HepG2 (cell line): Measurements from ENCODE around the gene PNPLA8. TPM values are rescaled to one million over a fixed set of nuclear protein-coding genes. Genes with fewer than 3 reads are reported as not detected.

ENCODE experiments used
- ATAC-seq: fragments of 200-7000 bp; cut with Tn5 transposase; 3 replicates; pipeline ENCODE4 v1.9.1; 2020; ENCODE audit warnings: mild to moderate bottlenecking, moderate library complexity
- BruUV-seq: library from RNA; stranded (reverse); fragments of 400-500 nt; replicated peaks from 2 replicates; lab custom pipeline; 2021; lab: Mats Ljungman, UMichigan
- CTCF ChIA-PET: fragments of 300-600 bp; formaldehyde crosslinking; extraction: SDS; loops from one replicate; lab custom pipeline; 2021; ENCODE audit warnings: low total read pairs, inconsistent platforms, low intra/inter-chr PET ratio; lab: Yijun Ruan, JAX
- POLR2A ChIA-PET: fragments of 350-600 bp; sonication (Branson Sonifier 250); formaldehyde crosslinking; loops from one replicate; lab custom pipeline; 2020; ENCODE audit warnings: antibody characterized with exemption, inconsistent platforms; lab: Yijun Ruan, JAX
- DNase-seq: peaks from one replicate; pipeline ENCODE4 v3.0.0-alpha.2; 2015; ENCODE audit warnings: low spot score
- FAIRE-seq: peaks from 3 replicates; lab custom pipeline; 2011; peaks lifted over from hg19 to GRCh38; lab: Jason Lieb, UNC
- H2AFZ ChIP-seq: one replicate; pipeline ENCODE4 v1.6.1; 2011; ENCODE audit warnings: low read length, inconsistent platforms
- H3K27ac ChIP-seq: fragments of 300-600 bp; 3 replicates; pipeline ENCODE4 v1.8.0; 2011; ENCODE audit warnings: mixed run types, mild to moderate bottlenecking, mixed read lengths, low read length, inconsistent platforms; ENCODE audit not compliant: insufficient read depth; ENCODE audit errors: extremely low read length
- H3K27me3 ChIP-seq, 2 experiments: fragments of 200-600 bp in 1 of 2; 2 replicates in 1 of 2; 3 replicates in 1 of 2; pipeline versions ENCODE4 v1.6.0 to v1.8.0; 2011; ENCODE audit warnings: low read length in 2 of 2, mild to moderate bottlenecking in 2 of 2, moderate library complexity in 2 of 2, inconsistent platforms in 1 of 2; ENCODE audit not compliant: insufficient read depth in 2 of 2, control insufficient read depth in 1 of 2
- H3K36me3 ChIP-seq, 2 experiments: fragments of 200-600 bp in 1 of 2; replicated peaks in 1 of 2; 2 replicates in 1 of 2; 3 replicates in 1 of 2; pipeline versions ENCODE4 v1.5.1 to v1.8.0; 2011; ENCODE audit warnings: low read length in 2 of 2, inconsistent platforms in 1 of 2; ENCODE audit not compliant: insufficient read depth in 2 of 2, control insufficient read depth in 1 of 2
- H3K4me1 ChIP-seq: 2 replicates; pipeline ENCODE4 v1.5.1; 2012; ENCODE audit warnings: low read length, inconsistent platforms; ENCODE audit not compliant: insufficient read depth
- H3K4me2 ChIP-seq: 2 replicates; pipeline ENCODE4 v1.6.0; 2011; ENCODE audit warnings: low read depth, low read length, inconsistent platforms
- H3K4me3 ChIP-seq, 3 experiments: fragments of 200-600 bp in 1 of 3; sonication (generic), shearing (Covaris generic) in 1 of 3; replicated peaks in 1 of 3; 2 replicates each; pipeline ENCODE4 v1.5.1; 2011 to 2016; ENCODE audit warnings: low read length in 3 of 3, inconsistent platforms in 2 of 3, low read depth in 2 of 3, mild to moderate bottlenecking in 2 of 3, control low read depth in 1 of 3, mixed read lengths in 1 of 3; ENCODE audit not compliant: insufficient read depth in 1 of 3
- H3K79me2 ChIP-seq: one replicate; pipeline ENCODE4 v1.6.1; 2011; ENCODE audit warnings: low read length, inconsistent platforms; ENCODE audit not compliant: insufficient read depth
- H3K9ac ChIP-seq: 2 replicates; pipeline ENCODE4 v1.6.0; 2011; ENCODE audit warnings: mild to moderate bottlenecking, low read depth, low read length, inconsistent platforms; ENCODE audit not compliant: insufficient read depth
- H3K9me3 ChIP-seq: 2 replicates; pipeline ENCODE4 v1.5.1; 2012; ENCODE audit warnings: mild to moderate bottlenecking, low read length
- H4K20me1 ChIP-seq: 2 replicates; pipeline ENCODE4 v1.6.0; 2011; ENCODE audit warnings: inconsistent platforms, mild to moderate bottlenecking, low read length, moderate library complexity; ENCODE audit not compliant: insufficient read depth
- FOSL1 ChIP-seq: sonication (generic); formaldehyde crosslinking; IDR thresholded peaks from 2 replicates; pipeline ENCODE4 v1.9.0; 2021; ENCODE audit warnings: missing genetic modification reagents, borderline replicate concordance
- HNRNPLL ChIP-seq: fragments of 200-400 bp; formaldehyde crosslinking; IDR thresholded peaks from 2 replicates; pipeline ENCODE4 v1.6.1; 2017; ENCODE audit warnings: mild to moderate bottlenecking, low read depth, low read length; ENCODE audit not compliant: poor library complexity, severe bottlenecking
- KLF16 ChIP-seq, 2 experiments: sonication (generic) in 1 of 2; formaldehyde crosslinking in 1 of 2; IDR thresholded peaks; 2 replicates each; pipeline versions ENCODE4 v1.6.1 to v1.8.0; 2016 to 2023; ENCODE audit warnings: missing genetic modification reagents in 2 of 2, missing compliant biosample characterization in 1 of 2
- LBX2 ChIP-seq: sonication (generic); formaldehyde crosslinking; IDR thresholded peaks from 2 replicates; pipeline ENCODE4 v1.5.0; 2020; ENCODE audit warnings: missing genetic modification reagents, mild to moderate bottlenecking, borderline replicate concordance
- NFIC ChIP-seq: IDR thresholded peaks from 2 replicates; pipeline ENCODE4 v1.6.1; 2012; ENCODE audit warnings: mild to moderate bottlenecking, low read length, inconsistent platforms
- NR1H2 ChIP-seq: sonication (generic); formaldehyde crosslinking; IDR thresholded peaks from 2 replicates; pipeline ENCODE4 v1.8.1; 2022; ENCODE audit warnings: low read depth, missing genetic modification reagents, borderline replicate concordance
- PHF20 ChIP-seq: sonication (generic); formaldehyde crosslinking; IDR thresholded peaks from 2 replicates; pipeline ENCODE4 v1.5.0; 2020; ENCODE audit warnings: mild to moderate bottlenecking, missing genetic modification reagents
- POLR2A ChIP-seq, 2 experiments: IDR thresholded peaks; 2 replicates each; pipeline ENCODE4 v1.6.1; 2011; ENCODE audit warnings: low read depth in 2 of 2, low read length in 2 of 2, mild to moderate bottlenecking in 1 of 2, moderate library complexity in 1 of 2; ENCODE audit not compliant: insufficient read depth in 1 of 2
- PPARG ChIP-seq: conservative IDR thresholded peaks from 2 replicates; pipeline ENCODE4 v1.6.1; 2016; ENCODE audit warnings: missing biosample characterization, missing genetic modification reagents
- SAFB2 ChIP-seq: sonication (generic); formaldehyde crosslinking; IDR thresholded peaks from 2 replicates; pipeline ENCODE4 v1.5.1; 2020; ENCODE audit warnings: missing genetic modification reagents, low read depth, mild to moderate bottlenecking, borderline replicate concordance
- SMC3 ChIP-seq: IDR thresholded peaks from 2 replicates; pipeline ENCODE4 v1.6.1; 2011; ENCODE audit warnings: low read length, improper control_type of control experiment
- TCF7L2 ChIP-seq: IDR thresholded peaks from 2 replicates; pipeline ENCODE4 v1.6.1; 2011; ENCODE audit warnings: mild to moderate bottlenecking, low read depth, low read length, moderate library complexity
- TGIF2 ChIP-seq: IDR thresholded peaks from 2 replicates; pipeline ENCODE4 v1.6.1; 2016; ENCODE audit warnings: control low read depth, missing compliant biosample characterization
- ZBTB3 ChIP-seq: sonication (generic); formaldehyde crosslinking; IDR thresholded peaks from 2 replicates; pipeline ENCODE4 v1.4.0; 2020; ENCODE audit warnings: low read depth, mild to moderate bottlenecking, moderate library complexity, missing genetic modification reagents, borderline replicate concordance
- ZFP36L1 ChIP-seq: sonication (generic); formaldehyde crosslinking; IDR thresholded peaks from 2 replicates; pipeline ENCODE4 v1.8.0; 2022; ENCODE audit warnings: mild to moderate bottlenecking, missing genetic modification reagents, moderate library complexity
- ZNF121 ChIP-seq: sonication (generic); formaldehyde crosslinking; IDR thresholded peaks from 2 replicates; pipeline ENCODE4 v1.5.0; 2020; ENCODE audit warnings: mild to moderate bottlenecking, missing genetic modification reagents
- ZNF567 ChIP-seq: sonication (generic); formaldehyde crosslinking; IDR thresholded peaks from 2 replicates; pipeline ENCODE4 v1.8.1; 2023; ENCODE audit warnings: mild to moderate bottlenecking, missing genetic modification reagents, borderline replicate concordance
- ZNF589 ChIP-seq: sonication (generic); formaldehyde crosslinking; conservative IDR thresholded peaks from 2 replicates; pipeline ENCODE4 v1.8.0; 2022; ENCODE audit warnings: mild to moderate bottlenecking, moderate library complexity, missing genetic modification reagents
- ZNF646 ChIP-seq: sonication (generic); formaldehyde crosslinking; IDR thresholded peaks from 2 replicates; pipeline ENCODE4 v1.9.0; 2021; ENCODE audit warnings: mild to moderate bottlenecking, missing genetic modification reagents
- ZNF776 ChIP-seq: sonication (generic); formaldehyde crosslinking; IDR thresholded peaks from 2 replicates; pipeline ENCODE4 v1.4.0; 2020; ENCODE audit warnings: mild to moderate bottlenecking, missing genetic modification reagents
- WGBS: methylation state at CpG from one replicate; pipeline ENCODE4 v1.1.6; 2017; ENCODE audit warnings: low lambda C conversion rate; 5-methylcytosine and 5-hydroxymethylcytosine counted together
- in situ Hi-C: cut with HindIII; loops from 2 replicates; pipeline ENCODE4 v1.10.0; 2017; ENCODE audit warnings: low pct_unique_long_range_greater_than_20kb; ENCODE audit not compliant: extremely low pct_ligation_motif_present
- intact Hi-C: fragments of 100-400 bp; cut with micrococcal nuclease; formaldehyde crosslinking; loops from one replicate; pipeline ENCODE4 v1.10.0; 2022; ENCODE audit not compliant: unreplicated experiment
- polyA plus RNA-seq, 8 experiments: library from polyadenylated mRNA; depleted of rRNA in 3 of 8; stranded (reverse) in 7 of 8; unstranded in 1 of 8; fragments of >200 nt; fragmentation: Illumina TruSeq in 4 of 8; extraction: Trizol in 4 of 8; gene quantifications; 2 replicates each; pipeline versions ENCODE4 v1.2.1 to v1.2.3, GENCODE V29; 2011 to 2016; ENCODE audit warnings: low read depth in 4 of 8, missing spikeins in 1 of 8, mixed read lengths in 1 of 8; ENCODE audit not compliant: insufficient read depth in 1 of 8
- total RNA-seq, 5 experiments: library from RNA; depleted of rRNA; stranded (reverse); fragments of >200 nt; fragmentation: Illumina TruSeq; extraction: Trizol; gene quantifications; 2 replicates each; pipeline ENCODE4 v1.2.3, GENCODE V29; 2016; ENCODE audit warnings: low read depth in 1 of 5

Gene PNPLA8
- total and polyA plus RNA-seq, 2 of the 13 experiments (the other 11 are each of a cell fraction or from before 2014, with no cell fraction given), result 6.3 to 11.4 TPM

- Histone ChIP-seq H3K4me3 (no peak overlapping the region), H3K79me2 (no peaks in the 10 kb centered on the region), H3K36me3 (no peaks in the 10 kb centered on the region), H3K4me2 (no peak overlapping the region), H3K27me3 (no peaks in the 10 kb centered on the region), H3K9me3 (no peaks in the 10 kb centered on the region), H3K27ac (no peak overlapping the region), H2AFZ (no peak overlapping the region), H3K4me1 (no peaks in the 10 kb centered on the region), H4K20me1 (no peaks in the 10 kb centered on the region)
- DNase-seq (no peak), FAIRE-seq (no peak)
- intact Hi-C loops, result no loop called here
- ChIA-PET POLR2A (no interaction called here), CTCF (no interaction called here)
- 3% methylated on average over 1 of the region's 1 CpG for WGBS
- in situ Hi-C loops, result no loop called here
- no TSS peak for BruUV-seq
- TF ChIP-seq NFIC (no peak), KLF16 (CRISPR knock-in tag; IDR thresholded peaks at IDR 0.05) (no peak), ZNF776 (CRISPR knock-in tag) (no peak), LBX2 (CRISPR knock-in tag) (no peak), ZFP36L1 (CRISPR knock-in tag) (no peak), PPARG (no peak), POLR2A (IDR thresholded peaks at IDR 0.05; ENCODE audit: insufficient read depth in 1 of 2, low read depth in 2 of 2, low read length in 2 of 2) (no peak), ZNF121 (no peak), TCF7L2 (no peak), SAFB2 (CRISPR knock-in tag) (no peak), NR1H2 (CRISPR knock-in tag) (no peak), FOSL1 (no peak), ZNF567 (CRISPR knock-in tag) (no peak), HNRNPLL (no peak), ZNF646 (CRISPR knock-in tag) (no peak), ZNF589 (CRISPR knock-in tag) (no peak), TGIF2 (CRISPR knock-in tag) (no peak), SMC3 (no peak), PHF20 (no peak), ZBTB3 (CRISPR knock-in tag) (no peak)
- TF ChIP-seq, all 625 proteins: peak for 0
- ATAC-seq, result no peak
- H3K9ac ChIP-seq, result no peak overlapping the region
These were observed 98.2 kb downstream of the PNPLA8 start for GRCh38 chr7:108427766-108428165.
